HG03520 (cell line): ENCODE measurements around the gene SEC11C.

ENCODE experiments used
- ATAC-seq: cut with Tn5 transposase; IDR thresholded peaks from one replicate; pipeline ENCODE4 v1.9.1; 2021; ENCODE audit warnings: mild to moderate bottlenecking, moderate library complexity; ENCODE audit not compliant: unreplicated experiment

The SEC11C gene

GRCh38 chr18:59207506-59207905 lies 67.8 kb downstream of the SEC11C start:
- no peak for ATAC-seq
